Amygdala (tissue), 56 donors: Measurements from ENCODE around the gene SFTPB.
"Not testable (repeated sequence)": the region's sequence is repeated elsewhere in the genome, so short reads cannot be mapped to it uniquely, and the experiment has no call there.

Experiments
- DNase-seq, 56 donors: peaks; one replicate each; lab custom pipeline; 2025; lab: John Stamatoyannopoulos, UW

The SFTPB gene

DNA sequence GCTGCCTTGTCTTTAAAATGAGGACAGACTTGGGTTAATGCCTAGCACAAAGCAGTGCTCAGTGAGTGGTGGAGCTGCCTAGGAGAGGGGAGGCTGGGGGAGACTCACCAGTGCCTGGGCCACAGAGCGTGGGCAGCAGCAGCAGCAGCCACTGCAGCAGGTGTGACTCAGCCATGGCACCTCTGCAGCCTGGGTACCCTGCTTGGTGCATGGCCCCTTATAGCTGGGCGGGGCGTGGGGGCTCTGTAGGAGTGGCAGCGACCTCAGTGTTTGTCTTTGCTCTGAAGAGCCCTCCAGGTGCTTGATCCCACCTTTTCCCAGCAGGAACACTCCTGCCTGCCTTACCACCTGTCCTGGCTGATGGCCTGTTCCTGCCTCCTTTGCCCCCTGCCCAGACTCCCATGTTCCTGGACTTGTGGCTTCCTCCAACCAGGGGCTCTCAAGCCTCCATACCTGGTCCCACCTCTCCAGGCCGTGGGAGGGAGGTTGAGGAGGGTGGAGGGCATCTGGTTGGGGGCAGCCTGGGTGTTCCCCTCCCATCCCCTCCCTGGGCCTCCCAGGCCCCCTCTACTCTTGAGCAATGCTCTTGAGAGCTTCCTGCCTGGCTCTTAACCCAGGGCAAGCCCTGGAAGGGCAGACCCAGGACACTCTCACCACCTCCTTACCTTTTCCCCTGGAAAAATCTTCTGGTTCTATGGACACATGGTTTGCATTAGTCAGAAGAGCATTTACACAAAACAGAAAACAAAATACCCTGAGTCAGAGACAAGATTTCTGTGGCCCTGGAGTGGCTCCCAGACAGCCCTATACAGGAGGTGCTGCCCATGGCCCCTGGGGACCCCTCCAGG is at the start of gene SFTPB:
TSS of gene SFTPB (minus strand) at position 191 of the 848 bp plus-strand sequence. CDS start at position 175, 16 bp downstream.
- no peak for DNase-seq

GRCh38 chr2:85717308-85718008 is 49.5 kb upstream of the SFTPB start:
- DNase-seq: no peak

DNA sequence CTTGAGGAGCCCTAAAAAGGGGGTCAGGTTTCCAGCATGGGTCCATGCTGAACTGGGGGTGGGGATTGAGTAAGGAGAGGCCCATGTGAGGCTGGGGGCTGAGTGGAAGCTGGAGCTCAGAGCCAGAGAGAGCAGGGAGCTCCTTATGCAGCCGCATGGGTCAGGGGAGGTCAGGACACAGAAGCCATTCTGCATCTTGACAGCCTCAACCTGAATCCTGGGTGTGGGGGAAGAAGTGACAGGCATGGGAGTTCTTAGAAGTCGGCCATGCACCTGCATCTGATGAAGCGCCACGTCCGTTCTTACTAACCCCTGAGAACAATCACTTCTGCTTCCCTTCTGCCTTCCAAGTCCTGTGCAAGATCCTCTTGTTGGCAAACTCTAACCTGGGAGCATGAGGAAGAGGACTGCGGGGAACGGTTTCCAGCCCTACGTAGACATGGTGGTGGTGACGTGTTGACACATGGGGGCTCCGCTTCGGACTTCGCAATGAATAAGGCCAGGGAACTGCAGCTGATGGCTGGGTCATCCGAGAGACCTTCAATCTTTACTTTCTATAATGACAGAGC is 48.4 kb upstream of the SFTPB start:
- no peak for DNase-seq

DNA sequence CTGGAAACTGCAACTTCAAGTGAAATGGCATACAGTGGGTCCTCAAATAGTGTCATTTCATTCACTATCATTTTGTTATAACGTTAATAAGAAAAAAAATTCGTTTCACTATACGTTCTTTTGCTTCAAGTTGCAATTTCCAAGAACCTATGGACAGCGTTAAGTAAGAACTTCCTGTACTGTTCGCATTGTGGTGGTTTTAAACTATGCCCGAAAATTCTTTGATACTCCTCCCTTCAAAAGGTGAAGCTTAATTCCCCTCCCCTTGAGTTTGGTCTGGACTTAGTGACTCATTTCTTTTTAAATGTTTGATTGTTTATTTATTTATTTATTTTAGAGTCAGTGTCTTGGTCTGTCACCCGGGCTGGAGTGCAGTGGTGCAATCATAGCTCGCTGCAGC is 46.8 kb upstream of the SFTPB start:
- no peak for DNase-seq

DNA sequence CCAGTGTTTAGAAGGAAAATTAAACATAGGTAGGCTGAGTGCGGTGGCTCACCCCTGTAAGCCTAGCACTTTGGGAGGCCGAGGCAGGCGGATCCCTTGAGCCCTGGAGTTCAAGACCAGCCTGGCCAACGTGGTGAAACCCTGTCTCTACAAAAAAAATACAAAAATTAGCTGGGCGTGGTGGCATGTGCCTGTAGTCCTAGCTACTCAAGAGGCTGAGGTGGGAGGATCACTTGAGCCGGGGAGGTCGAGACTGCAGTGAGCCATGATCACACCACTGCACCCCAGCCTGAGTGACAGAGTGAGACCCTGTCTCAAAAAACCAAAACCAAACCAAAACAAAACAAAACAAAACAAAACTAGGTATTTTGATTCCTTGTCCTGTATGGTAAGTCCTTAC is 46.4 kb upstream of the SFTPB start:
- DNase-seq: not testable (repeated sequence)

GRCh38 chr2:85713836-85714235 is 45.8 kb upstream of the SFTPB start:
- no peak for DNase-seq

DNA sequence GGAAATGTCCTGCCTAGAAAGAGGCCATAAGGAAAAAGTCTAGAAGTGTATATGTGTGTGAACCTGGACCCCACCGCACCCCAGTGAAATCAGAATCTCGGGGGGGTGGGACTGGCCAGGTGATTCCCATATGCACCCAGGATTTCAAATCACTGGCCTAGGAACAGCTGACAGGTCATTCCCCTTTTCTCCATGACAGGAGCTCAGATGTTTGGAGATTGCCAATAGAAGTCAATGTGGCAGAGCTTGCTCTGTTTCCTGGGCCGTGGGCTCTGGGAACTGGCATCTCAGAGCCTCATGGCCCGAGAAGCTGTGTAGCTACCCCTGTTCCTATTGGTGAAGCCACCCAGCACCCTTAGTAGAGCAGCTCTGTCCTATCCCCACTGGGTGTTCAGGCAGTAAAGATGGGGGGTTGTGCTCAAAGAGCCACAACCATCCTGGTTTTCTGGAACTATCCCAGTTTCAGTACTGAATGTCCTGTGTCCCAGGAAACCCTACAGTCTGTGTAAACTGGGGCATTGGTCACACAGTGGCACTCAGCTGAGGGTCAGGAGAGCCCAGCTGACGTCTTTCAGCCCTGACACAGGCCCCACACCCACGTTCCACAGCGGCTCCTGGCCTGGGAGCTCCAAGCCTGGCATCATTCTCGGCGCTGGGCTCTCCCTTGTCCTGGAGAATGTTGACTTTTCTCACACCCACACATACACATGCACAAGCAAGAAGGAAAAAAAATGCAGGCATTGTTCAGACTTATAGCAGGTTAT is 45.0 kb upstream of the SFTPB start:
- DNase-seq: peak in 15 of 56 donors; percentile 13 to 65 (median 42)

- DNase-seq: peak in 3 of 56 donors; percentile 19 to 43 (median 33)
Measured at GRCh38 chr2:85712336-85712735, 44.3 kb upstream of the SFTPB start.

- no peak for DNase-seq
Measured at GRCh38 chr2:85711578-85712060, 43.6 kb upstream of the SFTPB start.

DNA sequence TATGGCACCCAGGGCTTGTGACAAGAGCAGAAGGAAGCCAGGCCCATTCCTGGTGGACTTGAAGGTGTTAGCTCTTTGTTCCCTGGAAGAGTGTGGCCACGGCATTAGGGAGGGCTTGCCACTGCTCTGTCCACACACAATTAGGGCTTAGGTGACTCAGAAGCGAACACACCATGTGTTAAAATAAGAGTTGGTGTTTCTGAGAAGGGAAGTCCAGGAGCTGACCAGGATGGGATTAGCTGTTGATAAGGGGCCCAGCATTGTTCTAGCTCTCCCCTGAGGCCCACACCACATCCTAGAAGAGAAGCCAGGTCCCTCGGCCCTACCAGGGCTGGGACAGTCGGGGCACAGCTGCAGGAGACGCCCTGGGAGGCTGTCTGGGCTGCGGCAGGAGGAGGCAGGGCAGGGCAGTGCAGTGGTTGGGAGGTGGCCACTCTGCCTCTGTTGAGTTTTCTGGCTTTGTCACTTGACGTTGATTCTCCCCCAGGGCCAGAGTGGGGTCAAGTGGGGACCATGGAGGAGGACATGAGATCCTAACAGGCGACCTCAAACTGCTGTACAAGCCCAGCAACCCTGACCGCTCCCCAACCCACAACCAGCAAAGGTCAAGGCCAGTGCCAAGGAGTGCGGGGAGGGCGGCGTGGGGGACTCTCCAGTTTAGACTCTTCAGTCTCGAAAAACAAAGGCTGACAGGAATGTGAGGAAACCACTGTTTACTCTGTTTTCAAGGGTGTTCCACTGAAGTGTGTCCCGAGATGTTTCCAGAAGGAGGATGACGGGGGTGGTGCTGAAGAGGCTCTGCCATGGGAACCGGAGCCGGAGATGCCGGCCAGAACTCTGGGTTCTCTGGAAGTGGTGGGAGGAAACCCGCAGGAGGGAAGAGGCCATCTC is 42.9 kb upstream of the SFTPB start:
- DNase-seq: peak in 3 of 56 donors; percentile 20 to 27 (median 21)

- DNase-seq: peak in 1 of 56 donors; percentile 33
Measured at GRCh38 chr2:85709401-85709811, 41.4 kb upstream of the SFTPB start.

DNA sequence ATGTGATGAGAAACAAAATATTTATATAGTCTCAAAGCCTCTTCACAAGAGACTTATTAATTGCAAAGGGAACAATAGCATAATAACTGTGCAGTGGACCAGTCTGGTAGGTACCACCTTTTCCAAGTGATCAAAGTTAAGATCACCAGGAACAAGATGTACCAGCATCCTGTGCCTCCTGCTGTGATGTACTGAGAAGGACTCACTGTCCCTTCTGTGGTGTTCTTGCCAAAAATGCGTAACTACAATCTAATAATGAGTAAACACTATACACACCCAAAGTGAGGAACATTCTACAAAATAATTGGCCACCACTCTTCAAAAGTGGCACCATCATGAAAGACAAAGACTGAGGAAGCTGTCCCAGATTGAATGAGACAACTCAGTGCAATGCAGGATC is 40.6 kb upstream of the SFTPB start:
- no peak for DNase-seq

DNA sequence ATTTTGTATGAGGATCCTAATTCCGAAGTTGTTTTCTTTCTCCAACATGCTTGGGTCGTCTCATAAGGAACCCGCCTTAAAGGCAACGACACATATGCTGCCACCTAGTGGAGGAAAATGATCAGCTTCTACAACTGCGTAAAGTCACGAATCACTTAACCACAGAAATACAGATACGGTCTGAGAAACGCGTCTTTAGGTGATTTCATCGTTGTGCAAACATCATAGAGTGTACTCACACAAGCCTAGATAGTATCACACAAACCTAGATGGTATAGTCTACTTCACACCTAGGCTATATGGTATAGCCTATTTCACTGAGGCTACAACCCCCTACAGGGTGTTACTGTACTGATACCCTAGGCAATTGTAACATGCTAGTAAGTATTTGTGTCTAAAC is 39.3 kb upstream of the SFTPB start:
- DNase-seq: peak in 24 of 56 donors; percentile 9 to 85 (median 28)

DNA sequence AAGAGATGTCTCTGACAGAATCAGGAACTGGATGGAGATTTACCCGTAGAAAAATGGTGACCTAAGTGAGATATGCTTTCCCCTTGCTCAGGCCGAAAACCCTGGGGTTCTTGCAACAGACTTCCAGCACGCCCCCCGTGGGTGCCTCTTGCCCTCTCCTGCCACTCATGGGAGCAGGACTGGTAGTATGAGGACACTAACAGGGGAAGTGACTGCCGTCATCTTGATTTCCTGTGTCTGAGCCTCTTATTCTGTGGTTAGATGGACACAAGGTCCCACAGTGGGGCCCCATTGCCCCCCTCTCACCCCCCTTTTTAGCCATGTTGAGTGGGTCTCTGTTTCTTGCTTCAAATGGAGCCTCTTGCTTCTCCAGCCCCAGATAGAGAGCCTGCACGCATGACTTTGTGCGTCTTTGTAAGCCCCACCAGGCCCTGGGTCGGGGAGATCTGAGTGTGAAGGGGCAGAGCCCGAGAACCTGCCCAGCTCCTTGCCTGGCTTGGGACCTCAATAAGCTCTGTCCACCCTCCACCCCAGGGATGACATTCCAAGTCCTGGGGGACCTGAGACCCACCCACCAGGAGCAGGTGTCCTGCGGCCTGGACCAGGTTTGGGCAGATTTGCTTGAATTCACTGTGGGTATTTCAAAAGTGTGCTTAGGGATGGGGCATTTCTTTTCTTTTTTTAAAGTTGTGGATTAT is 38.7 kb upstream of the SFTPB start:
- peak in 26 of 56 donors; percentile 13 to 66 (median 28) for DNase-seq

DNA sequence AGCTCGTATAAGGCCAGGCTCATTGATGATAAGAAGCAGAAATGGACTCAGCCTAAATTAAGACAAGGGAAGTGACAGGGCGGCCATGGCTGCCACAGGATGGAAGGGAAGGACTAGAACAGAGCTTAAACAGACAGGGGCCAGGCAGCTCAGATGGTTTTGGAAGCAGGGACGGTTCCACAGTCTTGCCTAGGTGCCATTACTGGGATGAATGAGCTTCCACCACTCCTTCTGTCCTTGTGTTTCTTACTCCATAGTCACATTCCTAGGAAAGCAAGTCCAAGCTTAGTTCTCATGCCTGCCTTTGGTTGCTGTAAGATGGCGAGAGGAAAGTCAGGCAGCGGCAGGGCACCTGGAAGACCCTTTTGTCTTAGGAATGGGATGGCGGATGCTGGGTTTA is 38.1 kb upstream of the SFTPB start:
- no peak for DNase-seq

- DNase-seq: peak in 1 of 56 donors; percentile 20
Measured at GRCh38 chr2:85705680-85706039, 37.7 kb upstream of the SFTPB start.

- no peak for DNase-seq
Measured at GRCh38 chr2:85704800-85705679, 37.0 kb upstream of the SFTPB start.

- no peak for DNase-seq
Measured at GRCh38 chr2:85704038-85704437, 36.0 kb upstream of the SFTPB start.
